PC-3 (cell line): Measurements from ENCODE around the gene KLK4.

Source experiments
- EZH2 ChIP-seq: fragments of 300-600 bp; sonication (generic); IDR thresholded peaks from one replicate; pipeline ENCODE4 v1.6.1; 2017; ENCODE audit warnings: antibody characterized with exemption, mild to moderate bottlenecking, low read length; ENCODE audit not compliant: unreplicated experiment
- TF ChIP-seq, protein P1 (sequence below): fragments of 300-600 bp; sonication (generic); conservative IDR thresholded peaks from 2 replicates; pipeline ENCODE4 v1.5.1; 2017; ENCODE audit warnings: antibody characterized with exemption, low read depth, mild to moderate bottlenecking, low read length

DNA sequence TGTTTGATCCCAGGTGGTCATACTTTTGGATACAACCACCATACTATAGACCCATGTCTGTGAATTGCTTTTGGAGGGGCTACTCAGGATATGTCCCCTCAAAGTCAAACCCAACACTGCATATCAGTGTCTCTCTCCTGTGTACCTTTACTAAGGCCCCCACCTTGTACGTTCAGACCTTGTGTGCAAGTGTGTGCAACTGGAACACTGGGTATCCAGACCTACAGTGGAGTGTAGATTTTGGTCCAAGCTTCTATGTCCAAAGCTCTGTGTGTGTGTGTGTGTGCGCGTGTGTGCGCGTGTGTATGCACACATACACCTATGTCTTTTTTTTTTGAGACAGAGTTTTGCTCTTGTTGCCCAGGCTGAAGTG is 20.0 kb downstream of the KLK4 start:
- TF ChIP-seq, protein P1, sequence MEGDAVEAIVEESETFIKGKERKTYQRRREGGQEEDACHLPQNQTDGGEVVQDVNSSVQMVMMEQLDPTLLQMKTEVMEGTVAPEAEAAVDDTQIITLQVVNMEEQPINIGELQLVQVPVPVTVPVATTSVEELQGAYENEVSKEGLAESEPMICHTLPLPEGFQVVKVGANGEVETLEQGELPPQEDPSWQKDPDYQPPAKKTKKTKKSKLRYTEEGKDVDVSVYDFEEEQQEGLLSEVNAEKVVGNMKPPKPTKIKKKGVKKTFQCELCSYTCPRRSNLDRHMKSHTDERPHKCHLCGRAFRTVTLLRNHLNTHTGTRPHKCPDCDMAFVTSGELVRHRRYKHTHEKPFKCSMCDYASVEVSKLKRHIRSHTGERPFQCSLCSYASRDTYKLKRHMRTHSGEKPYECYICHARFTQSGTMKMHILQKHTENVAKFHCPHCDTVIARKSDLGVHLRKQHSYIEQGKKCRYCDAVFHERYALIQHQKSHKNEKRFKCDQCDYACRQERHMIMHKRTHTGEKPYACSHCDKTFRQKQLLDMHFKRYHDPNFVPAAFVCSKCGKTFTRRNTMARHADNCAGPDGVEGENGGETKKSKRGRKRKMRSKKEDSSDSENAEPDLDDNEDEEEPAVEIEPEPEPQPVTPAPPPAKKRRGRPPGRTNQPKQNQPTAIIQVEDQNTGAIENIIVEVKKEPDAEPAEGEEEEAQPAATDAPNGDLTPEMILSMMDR = no peak
- TF ChIP-seq EZH2 = no peak
